A549 (cell line): ENCODE measurements around the gene ADTRP. TPM values are rescaled to one million over a fixed set of nuclear protein-coding genes. Genes with fewer than 3 reads are reported as not detected.
A peak's percentile ranks its signal among the peaks of the same experiment; 100 is the strongest.

Experiments
- ATAC-seq, 2 experiments: fragments of 200-7000 bp in 1 of 2; fragments of >200 bp in 1 of 2; cut with Nextera tagmentation in 1 of 2; cut with Tn5 transposase in 1 of 2; 3 replicates each; pipeline versions ENCODE4 v1.8.0 to v1.9.1; 2018 to 2020; ENCODE audit warnings: mild to moderate bottlenecking in 1 of 2, moderate library complexity in 1 of 2
- CTCF ChIA-PET: fragments of 300-600 bp; sonication (Branson Sonifier 250); formaldehyde crosslinking; extraction: SDS; loops from one replicate; lab custom pipeline; 2021; ENCODE audit warnings: antibody characterized with exemption, inconsistent platforms; lab: Yijun Ruan, JAX
- POLR2A ChIA-PET: fragments of 350-600 bp; formaldehyde crosslinking; extraction: SDS; loops from one replicate; lab custom pipeline; 2021; ENCODE audit warnings: antibody characterized with exemption, inconsistent platforms; lab: Yijun Ruan, JAX
- DNase-seq, 2 experiments: peaks; one replicate each; pipeline versions ENCODE4 v3.0.0 to v3.0.0-alpha.2; 2011 to 2016; ENCODE audit warnings: low read depth in 1 of 2, low spot score in 1 of 2
- FAIRE-seq: peaks from 2 replicates; lab custom pipeline; 2011; peaks lifted over from hg19 to GRCh38; lab: Jason Lieb, UNC
- H3K27ac ChIP-seq, 2 experiments: fragments of >200 bp; sonication (Bioruptor Twin); formaldehyde crosslinking; 3 replicates each; pipeline ENCODE4 v1.5.1; 2016 to 2017
- H3K4me1 ChIP-seq: fragments of >200 bp; sonication (Bioruptor Twin); formaldehyde crosslinking; 3 replicates; pipeline ENCODE4 v1.6.1; 2016
- H3K4me2 ChIP-seq: fragments of >200 bp; sonication (Bioruptor Twin); formaldehyde crosslinking; 3 replicates; pipeline ENCODE4 v1.6.1; 2016
- H3K4me3 ChIP-seq: fragments of >200 bp; sonication (Bioruptor Twin); formaldehyde crosslinking; 3 replicates; pipeline ENCODE4 v1.5.1; 2016
- H3K9me3 ChIP-seq: fragments of >200 bp; sonication (Bioruptor Twin); formaldehyde crosslinking; 3 replicates; pipeline ENCODE4 v1.6.1; 2016
- BCL3 ChIP-seq: fragments of >200 bp; sonication (Bioruptor Twin); formaldehyde crosslinking; IDR thresholded peaks from 3 replicates; pipeline ENCODE4 v1.6.1; 2016
- CBX2 ChIP-seq: fragments of 200-600 bp; sonication (generic); IDR thresholded peaks from 2 replicates; pipeline ENCODE4 v1.6.1; 2016; ENCODE audit warnings: low read depth, mild to moderate bottlenecking, borderline replicate concordance
- CBX8 ChIP-seq: fragments of 200-600 bp; sonication (generic); IDR thresholded peaks from 2 replicates; pipeline ENCODE4 v1.6.1; 2016
- CEBPB ChIP-seq, 2 experiments: fragments of >200 bp in 1 of 2; sonication (Bioruptor Twin) in 1 of 2; formaldehyde crosslinking in 1 of 2; IDR thresholded peaks; 2 replicates each; pipeline ENCODE4 v1.6.1; 2012 to 2016
- CHD4 ChIP-seq: fragments of 200-600 bp; sonication (generic); IDR thresholded peaks from 2 replicates; pipeline ENCODE4 v1.6.1; 2016; ENCODE audit warnings: antibody characterized with exemption, mild to moderate bottlenecking, borderline replicate concordance
- EP300 ChIP-seq, 2 experiments: fragments of >200 bp; sonication (Bioruptor Twin); formaldehyde crosslinking; IDR thresholded peaks; 2 replicates in 1 of 2; 3 replicates in 1 of 2; pipeline ENCODE4 v1.6.1; 2016 to 2017
- ESRRA ChIP-seq: fragments of 150-350 bp; IDR thresholded peaks from 2 replicates; pipeline ENCODE4 v1.6.1; 2014; ENCODE audit warnings: mild to moderate bottlenecking, low read length, borderline replicate concordance
- FOSB ChIP-seq: fragments of 250-450 bp; sonication (Bioruptor Pico); IDR thresholded peaks from 2 replicates; pipeline ENCODE4 v1.5.0; 2020; ENCODE audit warnings: mild to moderate bottlenecking, moderate library complexity
- FOSL2 ChIP-seq, 2 experiments: fragments of 450-650 bp in 1 of 2; fragments of >200 bp in 1 of 2; sonication (Bioruptor Twin) in 1 of 2; formaldehyde crosslinking; IDR thresholded peaks; 2 replicates each; pipeline versions ENCODE4 v1.5.0 to v1.6.1; 2016 to 2020; ENCODE audit warnings: mild to moderate bottlenecking in 1 of 2, moderate library complexity in 1 of 2
- FOXS1 ChIP-seq: fragments of 250-450 bp; sonication (Bioruptor Pico); IDR thresholded peaks from 2 replicates; pipeline ENCODE4 v1.5.0; 2020; ENCODE audit warnings: mild to moderate bottlenecking, moderate library complexity
- HDAC2 ChIP-seq: fragments of 200-600 bp; sonication (generic); IDR thresholded peaks from 2 replicates; pipeline ENCODE4 v1.6.1; 2016
- HOXB13 ChIP-seq: fragments of 250-450 bp; sonication (Bioruptor Pico); IDR thresholded peaks from 2 replicates; pipeline ENCODE4 v1.5.0; 2020; ENCODE audit warnings: low read depth, mild to moderate bottlenecking, moderate library complexity
- JUN ChIP-seq, 2 experiments: fragments of >200 bp; sonication (Bioruptor Twin); formaldehyde crosslinking; IDR thresholded peaks; 2 replicates in 1 of 2; 3 replicates in 1 of 2; pipeline ENCODE4 v1.6.1; 2016 to 2017
- JUNB ChIP-seq: fragments of >200 bp; sonication (Bioruptor Twin); formaldehyde crosslinking; IDR thresholded peaks from 2 replicates; pipeline ENCODE4 v1.6.1; 2016
- MAFK ChIP-seq: fragments of 450-650 bp; IDR thresholded peaks from 2 replicates; pipeline ENCODE4 v1.6.1; 2014; ENCODE audit not compliant: partially characterized antibody
- MAZ ChIP-seq: fragments of 150-350 bp; IDR thresholded peaks from 2 replicates; pipeline ENCODE4 v1.6.1; 2014; ENCODE audit warnings: antibody characterized with exemption, low read depth, low read length, borderline replicate concordance
- NFE2L2 ChIP-seq: fragments of 150-350 bp; conservative IDR thresholded peaks from 2 replicates; pipeline ENCODE4 v1.6.1; 2014; ENCODE audit warnings: low read length
- NPAS2 ChIP-seq: fragments of 250-450 bp; sonication (Bioruptor Pico); IDR thresholded peaks from 2 replicates; pipeline ENCODE4 v1.8.0; 2022; ENCODE audit warnings: mild to moderate bottlenecking, moderate library complexity, borderline replicate concordance
- NR3C1 ChIP-seq: fragments of >200 bp; sonication (Bioruptor Twin); formaldehyde crosslinking; IDR thresholded peaks from 3 replicates; pipeline ENCODE4 v1.6.1; 2017
- PHF8 ChIP-seq: fragments of 200-600 bp; sonication (generic); IDR thresholded peaks from 2 replicates; pipeline ENCODE4 v1.6.1; 2016; ENCODE audit warnings: low read depth, mild to moderate bottlenecking, antibody characterized with exemption, moderate library complexity, borderline replicate concordance
- POLR2AphosphoS2 ChIP-seq: conservative IDR thresholded peaks from 2 replicates; pipeline ENCODE4 v1.6.1; 2012; ENCODE audit warnings: low read length, improper control_type of control experiment, inconsistent platforms
- RAD21 ChIP-seq, 2 experiments: fragments of >200 bp in 1 of 2; sonication (Bioruptor Twin) in 1 of 2; formaldehyde crosslinking in 1 of 2; IDR thresholded peaks in 1 of 2; conservative IDR thresholded peaks in 1 of 2; 2 replicates in 1 of 2; 3 replicates in 1 of 2; pipeline ENCODE4 v1.6.1; 2012 to 2018; ENCODE audit warnings: inconsistent platforms in 1 of 2
- RARB ChIP-seq: fragments of 250-450 bp; sonication (Bioruptor Pico); IDR thresholded peaks from 2 replicates; pipeline ENCODE4 v1.8.0; 2021; ENCODE audit warnings: mild to moderate bottlenecking, moderate library complexity
- RCOR1 ChIP-seq: fragments of 150-350 bp; IDR thresholded peaks from 2 replicates; pipeline ENCODE4 v1.6.1; 2014; ENCODE audit warnings: antibody characterized with exemption, low read length, low read depth
- REST ChIP-seq: fragments of 200-600 bp; sonication (generic); IDR thresholded peaks from 2 replicates; pipeline ENCODE4 v1.6.1; 2016; ENCODE audit warnings: antibody characterized with exemption, mild to moderate bottlenecking, moderate library complexity
- TP53 ChIP-seq: fragments of 250-450 bp; sonication (Bioruptor Pico); IDR thresholded peaks from 2 replicates; pipeline ENCODE4 v1.5.0; 2021; ENCODE audit warnings: mild to moderate bottlenecking, moderate library complexity
- USF2 ChIP-seq: fragments of 450-650 bp; IDR thresholded peaks from 2 replicates; pipeline ENCODE4 v1.6.1; 2014; ENCODE audit warnings: antibody characterized with exemption
- ZFP36 ChIP-seq: fragments of 450-650 bp; IDR thresholded peaks from 2 replicates; pipeline ENCODE4 v1.6.1; 2014; ENCODE audit warnings: borderline replicate concordance; ENCODE audit not compliant: partially characterized antibody
- ZSCAN20 ChIP-seq: fragments of 250-450 bp; sonication (Bioruptor Pico); IDR thresholded peaks from 2 replicates; pipeline ENCODE4 v1.8.0; 2022; ENCODE audit warnings: mild to moderate bottlenecking, moderate library complexity
- WGBS: methylation state at CpG from one replicate; pipeline ENCODE4 v1.1.6; 2017; ENCODE audit errors: missing lambda C conversion rate; 5-methylcytosine and 5-hydroxymethylcytosine counted together
- polyA plus RNA-seq, 4 experiments: library from polyadenylated mRNA; depleted of rRNA in 3 of 4; stranded (reverse); fragments of >200 nt; fragmentation: RNase III in 1 of 4; extraction: RNeasy Plus Mini Kit Qiagen cat#74134 plus additional on column Dnase treatment in 1 of 4; gene quantifications; 2 replicates in 3 of 4; 3 replicates in 1 of 4; pipeline ENCODE4 v1.2.3, GENCODE V29; 2011 to 2017
- TF ChIP-seq, protein P1 (sequence below): IDR thresholded peaks from 2 replicates; pipeline ENCODE4 v1.6.1; 2012
- TF ChIP-seq, protein P2 (sequence below): fragments of 150-350 bp; IDR thresholded peaks from 2 replicates; pipeline ENCODE4 v1.6.1; 2014; ENCODE audit warnings: low read depth, mild to moderate bottlenecking, low read length
- TF ChIP-seq, protein P3 (sequence below): IDR thresholded peaks from 2 replicates; pipeline ENCODE4 v1.6.1; 2012

The ADTRP gene
- polyA plus RNA-seq, 2 of the 4 experiments (the other 2 are of a cell fraction), result 0.57 to 0.59 TPM

- ChIA-PET POLR2A (no interaction called here), CTCF (interaction anchor here (0.6 to 2.6 kb wide), 4 partner anchors 11 to 238 kb away, joined by 3 to 8 read pairs (median 6); no protein-coding TSS in a partner anchor)
- peaks cover 44% of the 10 kb centered on the region for H3K4me1 ChIP-seq
- 53% methylated on average over 10 of the region's 10 CpGs for WGBS
- ATAC-seq, result peak; percentile 70 to 78
- H3K27ac ChIP-seq, result peak overlapping the region; percentile 83 to 99
- no peak overlapping the region for H3K4me3 ChIP-seq
- FAIRE-seq, result no peak
- H3K9me3 ChIP-seq, result 0 out of 3 replicates have a peak, but pooled peaks cover 3% of the 10 kb centered on the region
- peak overlapping the region; percentile 55 for H3K4me2 ChIP-seq
- peak; percentile 64 to 77 for DNase-seq
- TF ChIP-seq, protein P1, sequence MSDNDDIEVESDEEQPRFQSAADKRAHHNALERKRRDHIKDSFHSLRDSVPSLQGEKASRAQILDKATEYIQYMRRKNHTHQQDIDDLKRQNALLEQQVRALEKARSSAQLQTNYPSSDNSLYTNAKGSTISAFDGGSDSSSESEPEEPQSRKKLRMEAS, result peak; percentile 42
- no peak for TF ChIP-seq POLR2AphosphoS2
- peak; percentile 43 for TF ChIP-seq MAFK
- peak in 1 of 2 experiments; percentile 32; a peak in 1 of 5 replicates for TF ChIP-seq RAD21 (conservative IDR thresholded peaks at IDR 0.05 in 1 of 2, IDR thresholded peaks at IDR 0.05 in 1 of 2)
- no peak for TF ChIP-seq RARB (CRISPR knock-in tag)
- no peak for TF ChIP-seq TP53
- TF ChIP-seq ZFP36, result no peak
- no peak for TF ChIP-seq NFE2L2
- TF ChIP-seq HOXB13 (CRISPR knock-in tag), result no peak
- no peak for TF ChIP-seq CBX8
- TF ChIP-seq FOSL2 (IDR thresholded peaks at IDR 0.05), result peak; percentile 56
- TF ChIP-seq FOSL2 (CRISPR knock-in tag; IDR thresholded peaks at IDR 0.05), result peak; percentile 86
- no peak for TF ChIP-seq NPAS2 (CRISPR knock-in tag)
- peak; percentile 55 to 92; a peak in 3 of 4 replicates for TF ChIP-seq CEBPB (IDR thresholded peaks at IDR 0.05)
- TF ChIP-seq ZSCAN20, result no peak
- TF ChIP-seq EP300 (IDR thresholded peaks at IDR 0.05), result peak in 1 of 2 experiments; percentile 47; a peak in 1 of 5 replicates
- TF ChIP-seq RCOR1, result no peak
- no peak for TF ChIP-seq MAZ
- TF ChIP-seq, protein P2, sequence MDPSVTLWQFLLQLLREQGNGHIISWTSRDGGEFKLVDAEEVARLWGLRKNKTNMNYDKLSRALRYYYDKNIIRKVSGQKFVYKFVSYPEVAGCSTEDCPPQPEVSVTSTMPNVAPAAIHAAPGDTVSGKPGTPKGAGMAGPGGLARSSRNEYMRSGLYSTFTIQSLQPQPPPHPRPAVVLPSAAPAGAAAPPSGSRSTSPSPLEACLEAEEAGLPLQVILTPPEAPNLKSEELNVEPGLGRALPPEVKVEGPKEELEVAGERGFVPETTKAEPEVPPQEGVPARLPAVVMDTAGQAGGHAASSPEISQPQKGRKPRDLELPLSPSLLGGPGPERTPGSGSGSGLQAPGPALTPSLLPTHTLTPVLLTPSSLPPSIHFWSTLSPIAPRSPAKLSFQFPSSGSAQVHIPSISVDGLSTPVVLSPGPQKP, result no peak
- TF ChIP-seq, protein P3, sequence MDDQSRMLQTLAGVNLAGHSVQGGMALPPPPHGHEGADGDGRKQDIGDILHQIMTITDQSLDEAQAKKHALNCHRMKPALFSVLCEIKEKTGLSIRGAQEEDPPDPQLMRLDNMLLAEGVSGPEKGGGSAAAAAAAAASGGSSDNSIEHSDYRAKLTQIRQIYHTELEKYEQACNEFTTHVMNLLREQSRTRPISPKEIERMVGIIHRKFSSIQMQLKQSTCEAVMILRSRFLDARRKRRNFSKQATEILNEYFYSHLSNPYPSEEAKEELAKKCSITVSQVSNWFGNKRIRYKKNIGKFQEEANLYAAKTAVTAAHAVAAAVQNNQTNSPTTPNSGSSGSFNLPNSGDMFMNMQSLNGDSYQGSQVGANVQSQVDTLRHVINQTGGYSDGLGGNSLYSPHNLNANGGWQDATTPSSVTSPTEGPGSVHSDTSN, result no peak
- no peak for TF ChIP-seq NR3C1
- no peak for TF ChIP-seq ESRRA
- TF ChIP-seq FOSB, result 0 out of 2 replicates have a peak, but pooled peaks have one; percentile 34
- no peak for TF ChIP-seq HDAC2
- peak in 1 of 2 experiments; percentile 58; a peak in 1 of 5 replicates for TF ChIP-seq JUN (IDR thresholded peaks at IDR 0.05)
- TF ChIP-seq CBX2, result no peak
- no peak for TF ChIP-seq CHD4
- no peak for TF ChIP-seq USF2
- TF ChIP-seq JUNB, result peak; percentile 73
- no peak for TF ChIP-seq BCL3
- TF ChIP-seq PHF8, result no peak
- TF ChIP-seq FOXS1 (CRISPR knock-in tag), result no peak
- TF ChIP-seq REST, result no peak
Measured at GRCh38 chr6:11772109-11772825, 6.3 kb downstream of the ADTRP start.
